Panc1 (cell line): ENCODE measurements around the gene WDR82. TPM values are rescaled to one million over a fixed set of nuclear protein-coding genes. Genes with fewer than 3 reads are reported as not detected.
"Not testable (repeated sequence)": the region's sequence is repeated elsewhere in the genome, so short reads cannot be mapped to it uniquely, and the experiment has no call there.

Source experiments
- ATAC-seq: fragments of 200-7000 bp; cut with Tn5 transposase; 2 replicates; pipeline ENCODE4 v1.9.1; 2020; ENCODE audit warnings: mild to moderate bottlenecking, moderate library complexity
- BruUV-seq: library from RNA; stranded (reverse); fragments of 400-500 nt; replicated peaks from 2 replicates; lab custom pipeline; 2021; lab: Mats Ljungman, UMichigan
- CTCF ChIA-PET: fragments of 300-600 bp; sonication (Branson Sonifier 250); formaldehyde crosslinking; loops from one replicate; lab custom pipeline; 2022; ENCODE audit warnings: antibody characterized with exemption; lab: Charles Lee
- POLR2A ChIA-PET: fragments of 300-600 bp; sonication (Branson Sonifier 250); formaldehyde crosslinking; loops from one replicate; lab custom pipeline; 2022; ENCODE audit warnings: antibody characterized with exemption; lab: Charles Lee
- DNase-seq: peaks from one replicate; pipeline ENCODE4 v3.0.0-alpha.2; 2010; ENCODE audit warnings: low read depth, low spot score
- H3K27ac ChIP-seq: 2 replicates; pipeline ENCODE4 v1.5.1; 2011; ENCODE audit warnings: mild to moderate bottlenecking, low read length, inconsistent platforms
- H3K27me3 ChIP-seq: fragments of 200-500 bp; sonication (Bioruptor generic); 2 replicates; pipeline ENCODE4 v1.6.0; 2014; ENCODE audit warnings: low read length, inconsistent platforms; ENCODE audit not compliant: control insufficient read depth, insufficient read depth
- H3K36me3 ChIP-seq: fragments of 200-500 bp; sonication (Bioruptor generic); 2 replicates; pipeline ENCODE4 v1.5.1; 2014; ENCODE audit warnings: inconsistent platforms, mild to moderate bottlenecking, low read length, moderate library complexity; ENCODE audit not compliant: control insufficient read depth, insufficient read depth
- H3K4me1 ChIP-seq: 2 replicates; pipeline ENCODE4 v1.5.1; 2011; ENCODE audit warnings: inconsistent platforms, mild to moderate bottlenecking, low read length, moderate library complexity; ENCODE audit not compliant: control insufficient read depth, insufficient read depth
- H3K4me3 ChIP-seq, 2 experiments: 2 replicates each; pipeline ENCODE4 v1.5.1; 2011 to 2012; ENCODE audit warnings: low read depth in 2 of 2, low read length in 2 of 2, mild to moderate bottlenecking in 2 of 2, inconsistent platforms in 1 of 2, moderate library complexity in 1 of 2
- H3K9me3 ChIP-seq: fragments of 200-500 bp; sonication (Bioruptor generic); 2 replicates; pipeline ENCODE4 v1.5.1; 2014; ENCODE audit warnings: low read depth, mild to moderate bottlenecking, inconsistent platforms, low read length, moderate library complexity; ENCODE audit not compliant: control insufficient read depth, insufficient read depth
- POLR2AphosphoS5 ChIP-seq: IDR thresholded peaks from 2 replicates; pipeline ENCODE4 v1.6.1; 2012; ENCODE audit warnings: mild to moderate bottlenecking, low read depth, low read length, moderate library complexity
- SIN3A ChIP-seq: IDR thresholded peaks from 2 replicates; pipeline ENCODE4 v1.6.1; 2012; ENCODE audit warnings: low read depth, mild to moderate bottlenecking, low read length, moderate library complexity, borderline replicate concordance; ENCODE audit not compliant: insufficient read depth
- TCF7L2 ChIP-seq: IDR thresholded peaks from 2 replicates; pipeline ENCODE4 v1.6.1; 2011; ENCODE audit warnings: mild to moderate bottlenecking, low read depth, low read length, inconsistent platforms
- in situ Hi-C: cut with HindIII; loops from 2 replicates; pipeline ENCODE4 v1.10.0; 2016; ENCODE audit warnings: low sequenced_read_pairs, low pct_unique_long_range_greater_than_20kb
- intact Hi-C: fragments of 100-400 bp; cut with micrococcal nuclease; formaldehyde crosslinking; loops from one replicate; pipeline ENCODE4 v1.10.0; 2022; ENCODE audit not compliant: unreplicated experiment
- total RNA-seq: library from RNA; stranded (reverse); gene quantifications from one replicate; pipeline ENCODE4 v1.2.1, GENCODE V29; 2021; ENCODE audit not compliant: unreplicated experiment
- TF ChIP-seq, protein P1 (sequence below): fragments of 450-650 bp; IDR thresholded peaks from 2 replicates; pipeline ENCODE4 v1.5.1; 2017; ENCODE audit warnings: mild to moderate bottlenecking
- TF ChIP-seq, protein P2 (sequence below), 2 experiments: IDR thresholded peaks; 2 replicates each; pipeline ENCODE4 v1.6.1; 2011 to 2012; ENCODE audit warnings: low read depth in 2 of 2, control low read depth in 1 of 2, low read length in 1 of 2, mild to moderate bottlenecking in 1 of 2, moderate library complexity in 1 of 2; ENCODE audit not compliant: insufficient read depth in 1 of 2

Gene WDR82
- total RNA-seq, 1 experiment from 2014 or later = 57.9 TPM

DNA sequence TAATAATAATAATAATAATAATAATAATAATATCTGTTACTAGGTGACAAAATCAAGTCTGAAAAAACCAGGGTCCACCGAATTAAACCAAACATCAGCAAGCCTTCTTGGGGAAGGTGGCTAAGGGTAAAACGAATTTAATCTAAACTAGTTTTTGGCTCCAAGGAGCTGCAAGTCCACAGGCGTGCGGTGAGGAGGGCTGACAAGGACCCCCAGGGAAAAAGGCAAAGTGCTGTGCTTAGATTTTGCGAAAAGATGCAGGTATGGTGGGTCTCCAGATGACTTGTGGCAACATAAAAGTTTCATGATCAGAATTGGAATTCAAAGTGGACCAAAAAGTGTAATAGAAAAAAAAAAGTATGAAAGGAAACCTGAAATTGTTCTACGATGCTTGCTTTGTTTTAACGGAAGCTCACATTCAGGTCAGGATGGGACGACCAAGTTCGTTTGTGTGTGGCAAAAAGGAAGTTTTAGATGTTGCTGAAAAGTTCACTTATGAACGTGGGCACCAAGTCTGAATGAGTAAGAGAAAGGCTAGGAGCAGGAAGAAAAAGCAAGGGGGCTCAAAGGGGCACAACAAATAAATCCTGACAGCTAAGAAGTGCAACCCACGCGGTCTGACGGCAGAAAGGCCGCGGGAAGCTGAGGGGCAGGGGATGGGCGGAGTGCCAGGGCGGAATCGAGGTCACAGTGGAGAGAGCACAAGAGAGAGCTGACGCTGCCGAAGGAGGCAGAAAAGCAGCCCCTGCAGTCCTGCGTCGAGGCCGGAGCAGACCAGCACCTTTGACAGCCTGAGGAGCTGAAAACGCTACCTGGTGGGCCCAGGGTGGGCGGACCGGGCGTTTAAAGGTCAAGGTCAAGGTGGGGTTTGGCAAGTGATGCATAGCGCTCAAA lies 1.1 kb downstream of the WDR82 start:
- BruUV-seq = no TSS peak
- Histone ChIP-seq H3K4me3 (peak overlapping the region; percentile 82 to 90), H3K27ac (peak overlapping the region; percentile 84), H3K4me1 (peaks cover 23% of the 10 kb centered on the region), H3K27me3 (no peaks in the 10 kb centered on the region), H3K36me3 (peaks cover 4% of the 10 kb centered on the region; the same call in 1 of the 2 replicates), H3K9me3 (no peaks in the 10 kb centered on the region)
- no peak for DNase-seq
- intact Hi-C loops = no loop called here
- peak; percentile 24; the same call in 1 of the 2 replicates for ATAC-seq
- TF ChIP-seq, protein P1, sequence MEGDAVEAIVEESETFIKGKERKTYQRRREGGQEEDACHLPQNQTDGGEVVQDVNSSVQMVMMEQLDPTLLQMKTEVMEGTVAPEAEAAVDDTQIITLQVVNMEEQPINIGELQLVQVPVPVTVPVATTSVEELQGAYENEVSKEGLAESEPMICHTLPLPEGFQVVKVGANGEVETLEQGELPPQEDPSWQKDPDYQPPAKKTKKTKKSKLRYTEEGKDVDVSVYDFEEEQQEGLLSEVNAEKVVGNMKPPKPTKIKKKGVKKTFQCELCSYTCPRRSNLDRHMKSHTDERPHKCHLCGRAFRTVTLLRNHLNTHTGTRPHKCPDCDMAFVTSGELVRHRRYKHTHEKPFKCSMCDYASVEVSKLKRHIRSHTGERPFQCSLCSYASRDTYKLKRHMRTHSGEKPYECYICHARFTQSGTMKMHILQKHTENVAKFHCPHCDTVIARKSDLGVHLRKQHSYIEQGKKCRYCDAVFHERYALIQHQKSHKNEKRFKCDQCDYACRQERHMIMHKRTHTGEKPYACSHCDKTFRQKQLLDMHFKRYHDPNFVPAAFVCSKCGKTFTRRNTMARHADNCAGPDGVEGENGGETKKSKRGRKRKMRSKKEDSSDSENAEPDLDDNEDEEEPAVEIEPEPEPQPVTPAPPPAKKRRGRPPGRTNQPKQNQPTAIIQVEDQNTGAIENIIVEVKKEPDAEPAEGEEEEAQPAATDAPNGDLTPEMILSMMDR = no peak
- TF ChIP-seq POLR2AphosphoS5 (no peak), TCF7L2 (no peak)
- POLR2A ChIA-PET = interaction anchor here (0.6 kb wide), 1 partner anchor 78 kb away, joined by 4 read pairs; no protein-coding TSS in a partner anchor
- CTCF ChIA-PET = no interaction called here
- in situ Hi-C loops = no loop called here

DNA sequence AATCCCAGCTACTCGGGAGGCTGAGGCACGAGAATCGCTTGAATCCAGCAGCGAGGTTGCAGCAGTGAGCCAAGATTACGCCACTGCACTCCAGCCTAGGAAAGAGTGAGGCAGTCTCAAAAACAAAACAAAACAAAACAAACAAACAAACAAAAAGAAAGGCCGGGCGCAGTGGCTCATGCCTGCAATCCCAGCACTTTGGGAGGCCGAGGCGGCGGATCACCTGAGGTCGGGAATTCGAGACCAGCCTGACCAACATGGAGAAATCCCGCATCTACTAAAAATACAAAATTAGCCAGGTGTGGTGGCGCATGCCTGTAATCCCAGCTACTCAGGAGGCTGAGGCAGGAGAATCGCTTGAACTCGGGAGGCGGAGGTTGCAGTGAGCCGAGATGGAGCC lies 3.7 kb downstream of the WDR82 start:
- ATAC-seq, H3K27ac ChIP-seq, intact Hi-C loops, H3K27me3 ChIP-seq, DNase-seq, H3K4me3 ChIP-seq, H3K9me3 ChIP-seq, in situ Hi-C loops, BruUV-seq, H3K36me3 ChIP-seq, POLR2A ChIA-PET, CTCF ChIA-PET: not testable (repeated sequence)
- peaks cover 22% of the 10 kb centered on the region for H3K4me1 ChIP-seq

DNA sequence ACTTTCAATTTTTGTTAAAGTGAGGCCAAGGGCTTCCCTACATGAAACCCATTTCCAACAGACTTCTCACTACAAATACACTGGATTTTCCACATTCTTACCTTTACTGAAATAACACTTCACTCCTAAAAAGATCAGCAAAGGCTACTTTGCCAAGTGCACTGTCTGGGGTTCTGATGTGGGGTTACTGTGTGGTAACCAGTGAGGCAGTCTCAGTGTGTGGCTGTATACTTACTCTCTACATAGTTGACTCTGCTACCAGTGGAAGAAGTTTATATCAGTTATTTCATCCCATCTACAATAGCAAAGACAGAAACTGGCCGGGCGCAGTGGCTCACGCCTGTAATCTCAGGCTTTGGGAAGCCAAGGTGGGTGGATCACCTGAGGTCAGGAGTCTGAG lies 5.6 kb downstream of the WDR82 start:
- Histone ChIP-seq H3K27me3 (no peaks in the 10 kb centered on the region), H3K4me3 (no peak overlapping the region), H3K27ac (no peak overlapping the region), H3K9me3 (no peaks in the 10 kb centered on the region), H3K4me1 (peaks cover 18% of the 10 kb centered on the region), H3K36me3 (peaks cover 8% of the 10 kb centered on the region)
- CTCF ChIA-PET = no interaction called here
- ATAC-seq (no peak), DNase-seq (no peak)
- TF ChIP-seq SIN3A = no peak
- TF ChIP-seq, protein P1 = no peak
- TF ChIP-seq TCF7L2 = no peak
- TF ChIP-seq POLR2AphosphoS5 = no peak
- TF ChIP-seq, protein P2, sequence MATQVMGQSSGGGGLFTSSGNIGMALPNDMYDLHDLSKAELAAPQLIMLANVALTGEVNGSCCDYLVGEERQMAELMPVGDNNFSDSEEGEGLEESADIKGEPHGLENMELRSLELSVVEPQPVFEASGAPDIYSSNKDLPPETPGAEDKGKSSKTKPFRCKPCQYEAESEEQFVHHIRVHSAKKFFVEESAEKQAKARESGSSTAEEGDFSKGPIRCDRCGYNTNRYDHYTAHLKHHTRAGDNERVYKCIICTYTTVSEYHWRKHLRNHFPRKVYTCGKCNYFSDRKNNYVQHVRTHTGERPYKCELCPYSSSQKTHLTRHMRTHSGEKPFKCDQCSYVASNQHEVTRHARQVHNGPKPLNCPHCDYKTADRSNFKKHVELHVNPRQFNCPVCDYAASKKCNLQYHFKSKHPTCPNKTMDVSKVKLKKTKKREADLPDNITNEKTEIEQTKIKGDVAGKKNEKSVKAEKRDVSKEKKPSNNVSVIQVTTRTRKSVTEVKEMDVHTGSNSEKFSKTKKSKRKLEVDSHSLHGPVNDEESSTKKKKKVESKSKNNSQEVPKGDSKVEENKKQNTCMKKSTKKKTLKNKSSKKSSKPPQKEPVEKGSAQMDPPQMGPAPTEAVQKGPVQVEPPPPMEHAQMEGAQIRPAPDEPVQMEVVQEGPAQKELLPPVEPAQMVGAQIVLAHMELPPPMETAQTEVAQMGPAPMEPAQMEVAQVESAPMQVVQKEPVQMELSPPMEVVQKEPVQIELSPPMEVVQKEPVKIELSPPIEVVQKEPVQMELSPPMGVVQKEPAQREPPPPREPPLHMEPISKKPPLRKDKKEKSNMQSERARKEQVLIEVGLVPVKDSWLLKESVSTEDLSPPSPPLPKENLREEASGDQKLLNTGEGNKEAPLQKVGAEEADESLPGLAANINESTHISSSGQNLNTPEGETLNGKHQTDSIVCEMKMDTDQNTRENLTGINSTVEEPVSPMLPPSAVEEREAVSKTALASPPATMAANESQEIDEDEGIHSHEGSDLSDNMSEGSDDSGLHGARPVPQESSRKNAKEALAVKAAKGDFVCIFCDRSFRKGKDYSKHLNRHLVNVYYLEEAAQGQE (IDR thresholded peaks at IDR 0.05; ENCODE audit: insufficient read depth in 1 of 2, low read depth in 2 of 2, low read length in 1 of 2) = no peak
- in situ Hi-C loops (no loop called here), intact Hi-C loops (no loop called here)
- POLR2A ChIA-PET = no interaction called here
- no TSS peak for BruUV-seq

DNA sequence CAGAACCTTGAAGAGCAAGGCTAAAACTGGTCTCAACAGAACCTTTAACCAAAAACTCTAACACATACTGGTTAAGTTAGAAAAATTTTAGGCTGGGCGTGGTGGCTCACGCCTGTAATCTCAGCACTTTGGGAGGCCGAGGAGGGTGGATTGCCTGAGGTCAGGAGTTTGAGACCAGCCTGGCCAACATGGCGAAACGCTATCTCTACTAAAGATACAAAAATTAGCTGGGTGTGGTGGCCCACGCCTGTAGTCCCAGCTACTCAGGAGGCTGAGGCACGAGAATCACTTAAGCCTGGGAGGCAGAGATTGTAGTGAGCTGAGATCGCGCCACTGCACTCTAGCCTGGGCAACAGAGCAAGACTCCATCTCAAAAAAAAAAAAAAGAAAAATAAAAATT lies 6.3 kb downstream of the WDR82 start:
- CTCF ChIA-PET, POLR2A ChIA-PET: not testable (repeated sequence)

More for the DNA sequence above, 6.3 kb downstream of the WDR82 start:
- DNase-seq, ATAC-seq, BruUV-seq, in situ Hi-C loops, H3K27ac ChIP-seq, H3K4me3 ChIP-seq, intact Hi-C loops, H3K27me3 ChIP-seq, H3K9me3 ChIP-seq: not testable (repeated sequence)
- Histone ChIP-seq H3K36me3 (peaks cover 12% of the 10 kb centered on the region), H3K4me1 (peaks cover 18% of the 10 kb centered on the region)
